ENCODE measurements around the gene SCN1A. TPM values are rescaled to one million over a fixed set of nuclear protein-coding genes. Genes with fewer than 3 reads are reported as not detected.
"Not testable (repeated sequence)": the region's sequence is repeated elsewhere in the genome, so short reads cannot be mapped to it uniquely, and the experiment has no call there.

The SCN1A gene
- total and polyA plus RNA-seq, 4 donors = 34.9 to 119 (median 60.1) TPM

GRCh38 chr2:166155589-166155988 lies 27.8 kb upstream of the SCN1A start:
- Histone ChIP-seq H3K9me3 (ENCODE audit: control insufficient read depth, insufficient read depth, low read length) (no peaks in the 10 kb centered on the region), H3K36me3 (ENCODE audit: control insufficient read depth, insufficient read depth, low read length) (no peaks in the 10 kb centered on the region), H3K4me3 (ENCODE audit: low read depth, low read length) (no peak overlapping the region), H3K4me1 (ENCODE audit: control insufficient read depth, insufficient read depth, low read length) (no peaks in the 10 kb centered on the region), H3K27me3 (ENCODE audit: control insufficient read depth, insufficient read depth, low read length) (no peaks in the 10 kb centered on the region), H3K27ac (ENCODE audit: low read depth, low read length) (no peak overlapping the region)
- no peak for DNase-seq (ENCODE audit: low read depth in 4 of 6, low spot score in 6 of 6)
- 100% methylated on average over 1 of the region's 2 CpGs for WGBS (ENCODE audit: insufficient coverage)

- no peaks in the 10 kb centered on the region for H3K4me1 ChIP-seq (ENCODE audit: control insufficient read depth, insufficient read depth, low read length)
- no peak overlapping the region for H3K27ac ChIP-seq (ENCODE audit: low read depth, low read length)
- H3K9me3 ChIP-seq (ENCODE audit: control insufficient read depth, insufficient read depth, low read length) = no peaks in the 10 kb centered on the region
- WGBS (ENCODE audit: insufficient coverage) = 29% methylated on average over 1 of the region's 3 CpGs
- no peak for DNase-seq (ENCODE audit: low read depth in 4 of 6, low spot score in 6 of 6)
- H3K27me3 ChIP-seq (ENCODE audit: control insufficient read depth, insufficient read depth, low read length) = no peaks in the 10 kb centered on the region
- H3K4me3 ChIP-seq (ENCODE audit: low read depth, low read length) = no peak overlapping the region
- H3K36me3 ChIP-seq (ENCODE audit: control insufficient read depth, insufficient read depth, low read length) = no peaks in the 10 kb centered on the region
Observed at GRCh38 chr2:166154685-166155338, 27.0 kb upstream of the SCN1A start.

- Histone ChIP-seq H3K4me3 (ENCODE audit: low read depth, low read length) (no peak overlapping the region), H3K4me1 (ENCODE audit: control insufficient read depth, insufficient read depth, low read length) (no peaks in the 10 kb centered on the region), H3K27me3 (ENCODE audit: control insufficient read depth, insufficient read depth, low read length) (no peaks in the 10 kb centered on the region), H3K9me3 (ENCODE audit: control insufficient read depth, insufficient read depth, low read length) (no peaks in the 10 kb centered on the region), H3K27ac (ENCODE audit: low read depth, low read length) (no peak overlapping the region), H3K36me3 (ENCODE audit: control insufficient read depth, insufficient read depth, low read length) (no peaks in the 10 kb centered on the region)
- no peak for DNase-seq (ENCODE audit: low read depth in 4 of 6, low spot score in 6 of 6)
Observed at GRCh38 chr2:166152064-166152463, 24.2 kb upstream of the SCN1A start.

- no peak overlapping the region for H3K4me3 ChIP-seq (ENCODE audit: low read depth, low read length)
- peak in 2 of 6 donors; percentile 21 to 71 for DNase-seq (ENCODE audit: low read depth in 4 of 6, low spot score in 6 of 6)
- H3K27ac ChIP-seq (ENCODE audit: low read depth, low read length) = no peak overlapping the region
- no peaks in the 10 kb centered on the region for H3K9me3 ChIP-seq (ENCODE audit: control insufficient read depth, insufficient read depth, low read length)
- no peaks in the 10 kb centered on the region for H3K4me1 ChIP-seq (ENCODE audit: control insufficient read depth, insufficient read depth, low read length)
- H3K27me3 ChIP-seq (ENCODE audit: control insufficient read depth, insufficient read depth, low read length) = no peaks in the 10 kb centered on the region
- 45% methylated on average over 3 of the region's 7 CpGs for WGBS (ENCODE audit: insufficient coverage)
- no peaks in the 10 kb centered on the region for H3K36me3 ChIP-seq (ENCODE audit: control insufficient read depth, insufficient read depth, low read length)
Observed at GRCh38 chr2:166148500-166149400, 20.9 kb upstream of the SCN1A start.

- Histone ChIP-seq H3K36me3 (ENCODE audit: control insufficient read depth, insufficient read depth, low read length) (no peaks in the 10 kb centered on the region), H3K9me3 (ENCODE audit: control insufficient read depth, insufficient read depth, low read length) (no peaks in the 10 kb centered on the region), H3K4me1 (ENCODE audit: control insufficient read depth, insufficient read depth, low read length) (no peaks in the 10 kb centered on the region), H3K27ac (ENCODE audit: low read depth, low read length) (no peak overlapping the region), H3K4me3 (ENCODE audit: low read depth, low read length) (no peak overlapping the region), H3K27me3 (ENCODE audit: control insufficient read depth, insufficient read depth, low read length) (no peaks in the 10 kb centered on the region)
- 83% methylated on average over 1 of the region's 2 CpGs for WGBS (ENCODE audit: insufficient coverage)
- no peak for DNase-seq (ENCODE audit: low read depth in 4 of 6, low spot score in 6 of 6)
Observed at GRCh38 chr2:166147883-166148282, 20.1 kb upstream of the SCN1A start.

- DNase-seq (ENCODE audit: low read depth in 4 of 6, low spot score in 6 of 6) = no peak
Observed at GRCh38 chr2:166144071-166144470, 16.3 kb upstream of the SCN1A start.

GRCh38 chr2:166140932-166141331 lies 13.1 kb upstream of the SCN1A start:
- no peaks in the 10 kb centered on the region for H3K36me3 ChIP-seq (ENCODE audit: control insufficient read depth, insufficient read depth, low read length)
- H3K4me3 ChIP-seq (ENCODE audit: low read depth, low read length) = no peak overlapping the region
- no peak for DNase-seq (ENCODE audit: low read depth in 4 of 6, low spot score in 6 of 6)
- H3K9me3 ChIP-seq (ENCODE audit: control insufficient read depth, insufficient read depth, low read length) = no peaks in the 10 kb centered on the region
- H3K27ac ChIP-seq (ENCODE audit: low read depth, low read length) = no peak overlapping the region
- no peaks in the 10 kb centered on the region for H3K4me1 ChIP-seq (ENCODE audit: control insufficient read depth, insufficient read depth, low read length)
- 75% methylated on average over 1 of the region's 2 CpGs for WGBS (ENCODE audit: insufficient coverage)
- H3K27me3 ChIP-seq (ENCODE audit: control insufficient read depth, insufficient read depth, low read length) = no peaks in the 10 kb centered on the region

More at GRCh38 chr2:166144071-166144470, 16.3 kb upstream of the SCN1A start:
- Histone ChIP-seq H3K36me3 (ENCODE audit: control insufficient read depth, insufficient read depth, low read length) (no peaks in the 10 kb centered on the region), H3K9me3 (ENCODE audit: control insufficient read depth, insufficient read depth, low read length) (no peaks in the 10 kb centered on the region), H3K4me3 (ENCODE audit: low read depth, low read length) (no peak overlapping the region), H3K27me3 (ENCODE audit: control insufficient read depth, insufficient read depth, low read length) (no peaks in the 10 kb centered on the region), H3K4me1 (ENCODE audit: control insufficient read depth, insufficient read depth, low read length) (no peaks in the 10 kb centered on the region), H3K27ac (ENCODE audit: low read depth, low read length) (no peak overlapping the region)
- no CpG with 5 or more reads among the region's 1 CpG for WGBS (ENCODE audit: insufficient coverage)

GRCh38 chr2:166140475-166140874 lies 12.7 kb upstream of the SCN1A start:
- DNase-seq (ENCODE audit: low read depth in 4 of 6, low spot score in 6 of 6) = peak in 1 of 6 donors; percentile 7

GRCh38 chr2:166139479-166139878 lies 11.7 kb upstream of the SCN1A start:
- H3K27ac ChIP-seq (ENCODE audit: low read depth, low read length); H3K9me3 ChIP-seq (ENCODE audit: control insufficient read depth, insufficient read depth, low read length); DNase-seq (ENCODE audit: low read depth in 4 of 6, low spot score in 6 of 6); H3K4me3 ChIP-seq (ENCODE audit: low read depth, low read length); H3K4me1 ChIP-seq (ENCODE audit: control insufficient read depth, insufficient read depth, low read length); H3K27me3 ChIP-seq (ENCODE audit: control insufficient read depth, insufficient read depth, low read length); H3K36me3 ChIP-seq (ENCODE audit: control insufficient read depth, insufficient read depth, low read length): not testable (repeated sequence)
- WGBS (ENCODE audit: insufficient coverage) = no CpG with 5 or more reads among the region's 3 CpGs

More at GRCh38 chr2:166140475-166140874, 12.7 kb upstream of the SCN1A start:
- Histone ChIP-seq H3K4me3 (ENCODE audit: low read depth, low read length) (no peak overlapping the region), H3K27me3 (ENCODE audit: control insufficient read depth, insufficient read depth, low read length) (no peaks in the 10 kb centered on the region), H3K9me3 (ENCODE audit: control insufficient read depth, insufficient read depth, low read length) (no peaks in the 10 kb centered on the region), H3K27ac (ENCODE audit: low read depth, low read length) (no peak overlapping the region), H3K4me1 (ENCODE audit: control insufficient read depth, insufficient read depth, low read length) (no peaks in the 10 kb centered on the region), H3K36me3 (ENCODE audit: control insufficient read depth, insufficient read depth, low read length) (no peaks in the 10 kb centered on the region)
- WGBS (ENCODE audit: insufficient coverage) = 33% methylated on average over 4 of the region's 7 CpGs

GRCh38 chr2:166138667-166139066 lies 10.8 kb upstream of the SCN1A start:
- WGBS (ENCODE audit: insufficient coverage) = 100% methylated on average over 1 of the region's 1 CpG

More at GRCh38 chr2:166138667-166139066, 10.8 kb upstream of the SCN1A start:
- H3K9me3 ChIP-seq (ENCODE audit: control insufficient read depth, insufficient read depth, low read length) = no peaks in the 10 kb centered on the region
- H3K36me3 ChIP-seq (ENCODE audit: control insufficient read depth, insufficient read depth, low read length) = no peaks in the 10 kb centered on the region
- no peak for DNase-seq (ENCODE audit: low read depth in 4 of 6, low spot score in 6 of 6)
- H3K27ac ChIP-seq (ENCODE audit: low read depth, low read length) = no peak overlapping the region
- H3K27me3 ChIP-seq (ENCODE audit: control insufficient read depth, insufficient read depth, low read length) = no peaks in the 10 kb centered on the region
- no peak overlapping the region for H3K4me3 ChIP-seq (ENCODE audit: low read depth, low read length)
- no peaks in the 10 kb centered on the region for H3K4me1 ChIP-seq (ENCODE audit: control insufficient read depth, insufficient read depth, low read length)
